ENCODE data around the gene MKNK1.
A peak's percentile ranks its signal among the peaks of the same experiment; 100 is the strongest.

Gene MKNK1

DNA sequence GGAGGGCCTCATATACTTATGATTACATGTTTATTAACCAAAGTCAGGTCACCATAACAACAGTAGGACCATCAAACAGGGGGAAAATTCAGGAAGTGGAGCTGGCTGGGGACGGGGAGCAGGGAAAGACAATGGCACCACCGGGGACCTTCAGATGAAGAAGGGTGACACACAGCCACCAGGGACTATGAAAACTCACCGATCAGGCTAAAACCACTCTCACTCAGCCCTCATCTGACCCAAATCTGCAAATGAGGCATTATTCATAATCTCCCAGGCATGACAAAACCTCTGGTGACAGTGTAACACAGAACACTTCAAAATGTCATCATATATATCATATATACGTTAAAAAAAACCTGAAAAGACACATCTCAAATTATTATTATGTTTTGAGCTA, 11.2 kb downstream of the MKNK1 start:
- Mint-ChIP-seq H3K4me3 (no peak overlapping the region), H3K9me3 (no peaks in the 10 kb centered on the region), H3K36me3 (peaks cover 74% of the 10 kb centered on the region), H3K27ac (peak overlapping the region; percentile 87), H3K4me1 (peaks cover 68% of the 10 kb centered on the region)
- ATAC-seq, result peak; percentile 92
- no peak for DNase-seq (ENCODE audit: low spot score in 2 of 2)

DNA sequence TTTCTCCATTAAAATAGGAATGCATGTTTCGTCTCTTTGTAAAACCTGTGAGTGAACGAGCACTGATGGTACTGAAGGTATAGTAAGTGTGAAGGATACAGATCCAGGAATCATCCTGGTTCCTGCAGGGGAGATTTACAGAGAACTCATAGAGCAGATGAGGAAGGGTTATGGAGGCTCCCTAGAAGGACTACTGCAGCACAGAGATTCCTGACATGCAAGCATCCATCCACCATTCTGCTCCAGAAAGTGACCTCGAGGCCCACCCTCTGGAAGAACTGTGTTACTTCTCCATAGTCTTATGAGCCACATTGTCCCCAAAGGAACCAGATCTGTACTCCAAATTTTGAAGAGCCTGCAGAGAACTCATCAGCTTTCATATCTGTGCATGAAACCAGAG, 14.5 kb downstream of the MKNK1 start:
- H3K36me3 Mint-ChIP-seq, result peaks cover 100% of the 10 kb centered on the region
- no peak for DNase-seq (ENCODE audit: low spot score in 2 of 2)
- no peak for ATAC-seq
- no peak overlapping the region for H3K4me3 Mint-ChIP-seq
- no peaks in the 10 kb centered on the region for H3K9me3 Mint-ChIP-seq
- peak overlapping the region; percentile 45 for H3K27ac Mint-ChIP-seq
- peaks cover 40% of the 10 kb centered on the region for H3K4me1 Mint-ChIP-seq

DNA sequence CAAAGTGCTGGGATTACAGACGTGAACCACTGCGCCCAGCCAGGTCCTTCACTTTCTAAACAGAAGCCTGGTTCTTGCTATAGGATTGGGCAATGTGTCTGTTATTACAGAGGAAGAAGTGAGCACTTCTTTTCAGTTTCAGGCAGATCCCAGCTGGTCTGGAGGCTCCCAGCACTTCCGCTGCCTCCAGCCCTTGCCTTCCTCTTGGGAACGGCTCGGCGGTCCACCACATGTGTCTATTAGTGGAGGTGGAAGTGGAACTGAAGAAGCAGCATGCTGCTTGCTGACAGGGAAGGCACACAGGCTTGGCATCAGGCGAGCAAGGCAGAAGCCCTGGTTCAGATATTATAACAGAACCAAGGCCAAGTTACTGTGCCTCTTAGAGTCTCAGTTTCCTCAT, 17.0 kb downstream of the MKNK1 start:
- peaks cover 41% of the 10 kb centered on the region for H3K4me1 Mint-ChIP-seq
- ATAC-seq (no peak), DNase-seq (ENCODE audit: low spot score in 2 of 2) (no peak)
- no peaks in the 10 kb centered on the region for H3K9me3 Mint-ChIP-seq
- H3K36me3 Mint-ChIP-seq, result peaks cover 99% of the 10 kb centered on the region
- H3K27ac Mint-ChIP-seq, result no peak overlapping the region
- no peak overlapping the region for H3K4me3 Mint-ChIP-seq

DNA sequence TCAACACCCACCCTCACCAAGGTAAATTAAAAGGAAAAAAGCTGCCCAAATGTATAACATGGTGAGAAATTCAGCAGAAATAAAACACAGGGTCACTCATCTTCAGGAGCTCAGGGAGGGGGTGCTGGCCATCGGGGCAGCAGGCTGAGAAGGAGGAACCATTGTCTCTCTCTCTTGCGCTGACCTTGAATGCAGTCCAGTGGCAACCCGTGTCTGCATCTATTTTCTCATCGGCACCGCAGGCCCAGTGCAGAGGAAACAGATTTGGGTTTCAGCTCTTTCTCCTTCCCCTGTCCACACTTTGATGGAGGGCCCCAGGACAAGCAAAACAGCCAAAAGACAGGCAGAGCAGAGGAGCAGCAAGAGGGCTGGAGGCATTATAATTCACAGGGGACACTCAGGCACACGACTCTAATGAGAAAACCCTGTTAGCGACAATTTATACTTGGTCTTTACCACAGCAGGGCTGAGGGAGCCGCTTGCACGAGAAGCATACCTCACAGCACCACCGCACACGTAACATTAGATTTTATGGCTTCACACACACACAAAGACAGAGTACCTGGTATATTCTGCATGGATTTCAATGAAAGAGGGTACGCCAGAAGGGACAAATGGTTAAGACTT, 18.6 kb downstream of the MKNK1 start:
- peak overlapping the region; percentile 18 for H3K27ac Mint-ChIP-seq
- peaks cover 49% of the 10 kb centered on the region for H3K4me1 Mint-ChIP-seq
- ATAC-seq (no peak), DNase-seq (ENCODE audit: low spot score in 2 of 2) (no peak)
- H3K9me3 Mint-ChIP-seq, result no peaks in the 10 kb centered on the region
- peaks cover 99% of the 10 kb centered on the region for H3K36me3 Mint-ChIP-seq
- no peak overlapping the region for H3K4me3 Mint-ChIP-seq

DNA sequence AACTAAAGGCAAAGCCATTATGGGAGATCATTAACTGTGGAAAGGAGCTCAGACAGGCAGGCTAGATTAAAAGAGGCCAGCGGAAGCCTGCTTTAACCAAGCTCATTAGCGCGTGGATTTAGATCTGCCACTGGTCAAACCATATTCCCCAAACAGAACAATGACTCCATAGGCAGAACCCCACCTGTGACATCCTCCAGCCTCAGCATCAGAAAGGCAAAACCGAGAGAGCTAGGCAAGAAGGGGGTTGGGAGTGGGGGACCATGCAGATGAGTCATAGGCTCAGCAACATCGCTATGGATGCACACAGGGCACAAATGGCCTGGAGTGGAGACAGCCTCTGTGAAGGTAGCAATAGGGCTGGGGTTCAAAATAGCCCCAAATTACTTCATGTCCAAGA, 20.6 kb downstream of the MKNK1 start:
- H3K27ac Mint-ChIP-seq, result peak overlapping the region; percentile 88
- ATAC-seq (no peak), DNase-seq (ENCODE audit: low spot score in 2 of 2) (no peak)
- H3K36me3 Mint-ChIP-seq, result peaks cover 97% of the 10 kb centered on the region
- H3K4me3 Mint-ChIP-seq, result no peak overlapping the region
- H3K9me3 Mint-ChIP-seq, result no peaks in the 10 kb centered on the region
- H3K4me1 Mint-ChIP-seq, result peaks cover 36% of the 10 kb centered on the region

DNA sequence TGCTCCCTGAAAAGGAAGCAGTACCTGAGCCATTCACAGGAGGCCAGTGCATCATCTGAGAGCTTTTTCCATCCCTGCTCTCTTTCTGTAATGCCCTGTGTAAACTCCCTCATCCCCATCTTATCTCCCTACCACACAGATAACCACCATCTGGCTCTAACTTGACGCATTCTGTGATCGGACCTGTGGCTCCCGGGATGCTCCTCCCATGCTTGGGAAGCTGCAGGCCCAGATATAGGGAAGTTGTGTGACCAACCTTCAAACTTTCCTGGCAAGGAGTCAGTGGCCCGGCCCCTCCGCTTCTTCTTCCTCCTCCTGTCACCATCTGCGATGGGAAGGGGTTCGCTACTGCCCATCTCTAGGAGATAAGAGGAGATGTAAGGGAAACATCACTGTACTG, 21.1 kb downstream of the MKNK1 start:
- peak overlapping the region; percentile 4 for H3K4me3 Mint-ChIP-seq
- no peak for DNase-seq (ENCODE audit: low spot score in 2 of 2)
- H3K27ac Mint-ChIP-seq, result peak overlapping the region; percentile 88
- peaks cover 97% of the 10 kb centered on the region for H3K36me3 Mint-ChIP-seq
- no peaks in the 10 kb centered on the region for H3K9me3 Mint-ChIP-seq
- no peak for ATAC-seq
- peaks cover 38% of the 10 kb centered on the region for H3K4me1 Mint-ChIP-seq

DNA sequence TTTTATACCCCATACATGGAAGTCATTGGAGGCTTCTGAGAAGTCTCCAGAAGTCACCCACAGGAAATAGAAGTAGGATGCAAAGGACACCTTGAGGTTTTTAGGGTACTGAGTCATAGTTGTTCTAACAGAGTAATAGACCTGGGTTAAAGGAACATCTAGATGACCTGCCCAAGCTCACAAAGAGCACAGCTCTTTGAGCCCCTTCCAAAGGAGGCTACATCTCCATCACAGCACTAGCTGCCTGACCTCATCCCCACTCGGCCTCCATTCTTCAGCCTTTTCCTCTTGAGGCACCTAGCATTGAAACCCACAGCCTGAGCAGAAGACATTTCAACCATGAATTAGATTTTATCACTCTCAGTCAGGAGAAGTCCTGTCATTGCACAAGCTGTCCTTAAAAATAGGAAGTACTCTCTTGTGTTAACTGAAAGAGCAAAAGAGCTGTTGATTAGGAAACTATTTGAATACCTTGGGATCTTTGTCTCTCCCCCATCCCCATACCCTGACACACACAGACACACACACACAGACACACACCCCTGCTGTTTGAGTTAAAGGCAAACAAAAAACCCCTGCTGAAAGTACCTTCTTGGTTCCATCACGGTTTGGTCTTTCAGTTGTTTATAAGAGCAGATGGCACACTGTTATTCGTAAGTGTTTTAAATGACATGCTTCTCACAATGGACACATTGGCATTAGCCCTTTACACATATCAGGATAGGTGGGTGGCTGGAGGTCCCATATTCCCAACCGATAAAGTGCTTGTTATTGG, 22.2 kb downstream of the MKNK1 start:
- peak overlapping the region; percentile 62 for H3K4me3 Mint-ChIP-seq
- H3K36me3 Mint-ChIP-seq, result peaks cover 93% of the 10 kb centered on the region
- peak; percentile 96 for ATAC-seq
- peaks cover 44% of the 10 kb centered on the region for H3K4me1 Mint-ChIP-seq
- DNase-seq (ENCODE audit: low spot score in 2 of 2), result peak in 1 of 2 donors; percentile 72
- peak overlapping the region; percentile 88 for H3K27ac Mint-ChIP-seq
- H3K9me3 Mint-ChIP-seq, result no peaks in the 10 kb centered on the region

DNA sequence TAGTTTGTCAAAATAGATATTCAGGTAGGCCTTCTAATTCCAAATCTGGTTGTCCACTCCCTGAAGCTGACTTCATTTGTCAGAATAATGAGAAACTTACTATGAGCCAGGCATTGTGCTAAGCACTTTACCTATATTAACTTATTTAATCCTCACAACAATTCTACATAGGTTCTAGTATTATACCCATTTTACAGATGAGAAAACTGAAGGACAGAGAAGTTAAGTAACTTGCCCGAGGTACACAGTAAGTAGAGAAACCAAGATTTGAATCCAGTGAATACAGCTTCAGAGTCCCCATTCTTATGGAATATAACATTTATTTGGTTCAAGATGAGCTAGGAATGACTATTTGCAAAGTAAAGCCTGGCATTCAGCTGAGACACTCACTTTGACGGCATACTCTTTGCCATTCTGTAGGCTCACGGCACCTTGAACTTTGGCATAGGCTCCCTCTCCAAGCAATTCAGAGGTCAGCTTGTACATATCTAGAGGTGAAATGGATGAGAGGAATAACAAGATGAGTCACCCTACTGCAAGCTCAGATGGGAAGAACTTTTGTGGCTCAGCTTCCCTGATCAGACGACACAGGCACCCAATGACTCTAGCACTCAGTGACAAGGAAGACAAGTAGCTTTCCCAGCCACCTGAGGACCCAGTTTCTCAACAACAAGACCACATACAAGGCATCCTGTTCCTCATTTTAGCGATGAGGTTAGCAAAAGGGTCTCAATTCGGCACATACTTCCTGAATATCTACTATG, 23.7 kb downstream of the MKNK1 start:
- DNase-seq (ENCODE audit: low spot score in 2 of 2) (no peak), ATAC-seq (no peak)
- Mint-ChIP-seq H3K4me1 (peaks cover 44% of the 10 kb centered on the region), H3K4me3 (peak overlapping the region; percentile 62), H3K27ac (peak overlapping the region; percentile 88), H3K36me3 (peaks cover 77% of the 10 kb centered on the region), H3K9me3 (no peaks in the 10 kb centered on the region)

DNA sequence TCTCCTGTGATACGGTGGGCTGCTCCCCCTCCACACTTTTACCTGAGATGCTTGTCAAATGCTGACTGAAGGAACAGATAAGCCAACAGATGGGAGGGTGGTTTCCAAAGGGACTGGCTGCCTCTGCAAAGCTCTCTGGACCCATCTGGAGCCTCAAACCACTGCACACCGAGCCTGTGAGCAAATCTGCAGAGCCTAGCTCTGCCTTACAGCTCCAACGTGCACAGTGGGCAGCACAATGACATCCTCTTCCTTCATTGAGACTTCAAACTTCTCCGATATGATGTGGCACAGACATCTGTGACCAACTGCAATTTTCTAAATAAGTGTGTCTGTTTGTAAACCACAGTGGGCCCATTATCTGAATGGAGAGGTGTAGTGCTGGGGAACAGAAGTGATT, 26.4 kb downstream of the MKNK1 start:
- DNase-seq (ENCODE audit: low spot score in 2 of 2) (peak in 1 of 2 donors; percentile 55), ATAC-seq (peak; percentile 53)
- peak overlapping the region; percentile 73 for H3K27ac Mint-ChIP-seq

DNA sequence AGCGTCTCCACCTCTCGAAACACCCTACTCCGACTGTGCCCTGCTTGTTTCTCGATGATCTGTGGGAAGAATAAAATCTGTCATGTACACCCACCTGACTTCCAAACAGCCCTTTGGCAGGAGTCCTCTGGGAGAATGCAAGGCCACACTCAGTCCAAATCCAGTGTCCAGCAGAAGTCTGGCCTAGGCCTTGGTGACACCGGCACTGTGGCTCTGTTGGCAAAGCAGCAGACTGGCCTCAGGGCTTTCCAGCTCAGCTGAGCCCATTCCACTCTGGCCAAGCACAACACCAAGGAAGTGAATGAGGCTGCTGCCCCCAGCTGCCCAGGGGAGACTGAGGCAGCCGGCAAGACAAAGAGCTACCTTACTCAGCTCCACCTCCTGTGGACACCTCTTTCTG, 27.5 kb downstream of the MKNK1 start:
- H3K27ac Mint-ChIP-seq, result peak overlapping the region; percentile 34
- H3K9me3 Mint-ChIP-seq, result no peaks in the 10 kb centered on the region
- H3K4me1 Mint-ChIP-seq, result peaks cover 21% of the 10 kb centered on the region
- H3K36me3 Mint-ChIP-seq, result peaks cover 55% of the 10 kb centered on the region
- ATAC-seq (no peak), DNase-seq (ENCODE audit: low spot score in 2 of 2) (no peak)
- no peak overlapping the region for H3K4me3 Mint-ChIP-seq

More for the DNA sequence above, 26.4 kb downstream of the MKNK1 start:
- peaks cover 66% of the 10 kb centered on the region for H3K36me3 Mint-ChIP-seq
- H3K9me3 Mint-ChIP-seq, result no peaks in the 10 kb centered on the region
- H3K4me3 Mint-ChIP-seq, result no peak overlapping the region
- H3K4me1 Mint-ChIP-seq, result peaks cover 32% of the 10 kb centered on the region

DNA sequence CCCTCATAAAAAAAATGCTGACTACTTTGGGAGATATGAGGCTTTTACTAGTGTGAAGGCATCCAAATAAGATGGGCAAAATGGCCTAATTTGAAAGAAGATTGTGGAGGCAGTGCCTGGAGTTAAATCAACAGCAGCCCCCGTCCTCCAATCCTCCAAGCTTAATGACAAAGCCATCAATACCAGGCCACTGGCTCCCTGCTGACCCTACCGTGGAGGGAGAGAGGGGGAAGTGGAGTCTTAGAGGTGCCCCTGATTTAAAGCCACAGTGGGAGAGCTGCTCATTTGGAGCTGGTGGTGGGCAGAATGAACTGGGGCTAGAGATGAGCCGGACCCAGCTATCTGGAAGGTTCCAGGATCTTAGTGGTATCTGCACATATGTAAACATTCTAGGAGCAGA, 28.3 kb downstream of the MKNK1 start:
- peak overlapping the region; percentile 34 for H3K27ac Mint-ChIP-seq
- H3K36me3 Mint-ChIP-seq, result peaks cover 53% of the 10 kb centered on the region

DNA sequence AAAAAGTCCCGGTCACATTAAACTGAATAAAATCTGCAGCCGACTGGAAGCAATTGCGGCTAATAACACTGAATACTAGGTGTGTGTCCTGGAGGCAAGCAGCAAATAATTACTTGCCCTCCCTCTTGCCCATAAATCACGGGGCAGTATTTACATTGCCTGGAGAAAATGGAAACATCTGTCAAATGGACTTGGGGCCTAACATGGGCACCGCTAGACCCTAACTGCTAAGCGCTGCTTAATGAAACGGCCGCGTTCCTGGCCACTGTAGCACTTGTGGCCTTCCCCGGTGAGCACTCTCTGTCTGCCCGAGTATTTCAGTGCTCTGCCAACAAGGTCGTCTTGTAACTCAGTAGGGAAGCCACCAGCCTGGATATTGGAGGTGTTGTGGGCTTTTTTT, 28.8 kb downstream of the MKNK1 start:
- peaks cover 9% of the 10 kb centered on the region for H3K4me1 Mint-ChIP-seq
- DNase-seq (ENCODE audit: low spot score in 2 of 2) (no peak), ATAC-seq (no peak)
- no peak overlapping the region for H3K4me3 Mint-ChIP-seq
- no peak overlapping the region for H3K27ac Mint-ChIP-seq
- H3K9me3 Mint-ChIP-seq, result no peaks in the 10 kb centered on the region
- peaks cover 49% of the 10 kb centered on the region for H3K36me3 Mint-ChIP-seq

More for the DNA sequence above, 28.3 kb downstream of the MKNK1 start:
- no peak overlapping the region for H3K4me3 Mint-ChIP-seq
- H3K9me3 Mint-ChIP-seq, result no peaks in the 10 kb centered on the region
- ATAC-seq (no peak), DNase-seq (ENCODE audit: low spot score in 2 of 2) (no peak)
- peaks cover 14% of the 10 kb centered on the region for H3K4me1 Mint-ChIP-seq

DNA sequence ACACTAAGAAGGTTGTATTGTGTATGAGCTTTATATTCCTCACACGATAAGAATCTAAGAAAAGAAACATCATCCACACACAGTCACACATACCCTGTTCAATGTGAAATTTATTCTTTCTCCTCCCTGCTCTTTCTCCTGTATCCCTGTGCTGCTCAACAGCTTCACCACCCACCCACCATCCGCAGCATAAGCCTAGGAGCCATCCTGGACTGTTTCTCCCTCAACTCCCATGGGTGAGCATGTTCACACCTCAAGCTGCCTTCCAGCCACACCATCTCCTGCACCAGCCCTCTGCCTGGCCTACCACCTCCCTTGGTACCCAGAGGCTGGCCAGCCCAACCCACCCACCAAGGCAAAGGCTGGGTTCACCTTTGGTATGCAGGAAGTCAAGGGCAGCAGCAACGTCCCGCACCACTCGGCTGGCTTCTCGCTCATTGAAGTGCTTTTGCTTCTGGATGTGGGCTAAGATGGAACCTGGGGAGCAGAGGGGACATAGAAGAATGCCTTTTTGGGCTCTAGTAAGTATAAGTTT, 32.3 kb downstream of the MKNK1 start:
- no peak for DNase-seq (ENCODE audit: low spot score in 2 of 2)
- peaks cover 52% of the 10 kb centered on the region for H3K36me3 Mint-ChIP-seq
- H3K4me3 Mint-ChIP-seq, result no peak overlapping the region
- H3K4me1 Mint-ChIP-seq, result no peaks in the 10 kb centered on the region
- H3K9me3 Mint-ChIP-seq, result no peaks in the 10 kb centered on the region
- no peak for ATAC-seq
- H3K27ac Mint-ChIP-seq, result no peak overlapping the region

DNA sequence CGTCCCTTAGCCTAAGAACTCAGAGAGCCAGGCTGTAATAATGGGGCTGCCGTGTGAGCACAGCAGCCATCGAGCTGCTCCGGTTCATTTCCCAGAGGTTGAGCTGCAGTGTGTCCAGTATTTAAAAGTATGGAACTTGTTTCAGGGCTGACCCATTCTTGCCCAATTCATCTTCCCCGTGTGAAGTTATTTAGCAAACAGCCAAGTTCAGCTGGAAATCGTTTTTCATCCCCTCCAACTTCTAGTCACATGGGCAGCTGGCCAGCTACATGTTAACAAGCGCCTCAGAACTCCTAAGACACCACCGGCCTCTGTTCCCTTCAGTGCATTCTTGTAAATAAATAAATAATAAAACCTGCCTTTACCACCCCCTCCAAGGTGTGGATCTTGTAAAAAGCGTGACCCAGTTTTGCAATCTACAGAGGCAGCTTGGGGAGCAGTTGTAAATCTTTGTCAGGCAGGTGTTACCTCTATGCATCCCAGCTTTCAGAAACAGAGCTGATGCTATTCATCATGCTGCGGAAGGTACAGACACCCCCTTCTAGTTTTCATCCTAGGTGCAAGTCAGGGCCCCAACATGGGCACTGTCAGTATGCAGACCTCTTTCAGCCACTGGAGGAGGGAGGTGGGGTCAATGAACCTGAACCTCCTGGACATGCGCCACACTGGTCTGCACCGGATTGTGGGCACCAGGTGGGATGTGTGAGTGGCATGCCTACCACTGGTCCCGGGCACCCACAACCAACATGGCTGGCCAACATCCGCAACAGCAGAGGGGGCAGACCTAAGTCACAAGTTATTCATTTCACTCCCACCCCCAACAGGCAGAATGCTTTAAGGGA, 34.0 kb downstream of the MKNK1 start:
- Mint-ChIP-seq H3K4me3 (no peak overlapping the region), H3K9me3 (no peaks in the 10 kb centered on the region), H3K27ac (no peak overlapping the region), H3K36me3 (peaks cover 69% of the 10 kb centered on the region), H3K4me1 (no peaks in the 10 kb centered on the region)
- ATAC-seq (no peak), DNase-seq (ENCODE audit: low spot score in 2 of 2) (no peak)

DNA sequence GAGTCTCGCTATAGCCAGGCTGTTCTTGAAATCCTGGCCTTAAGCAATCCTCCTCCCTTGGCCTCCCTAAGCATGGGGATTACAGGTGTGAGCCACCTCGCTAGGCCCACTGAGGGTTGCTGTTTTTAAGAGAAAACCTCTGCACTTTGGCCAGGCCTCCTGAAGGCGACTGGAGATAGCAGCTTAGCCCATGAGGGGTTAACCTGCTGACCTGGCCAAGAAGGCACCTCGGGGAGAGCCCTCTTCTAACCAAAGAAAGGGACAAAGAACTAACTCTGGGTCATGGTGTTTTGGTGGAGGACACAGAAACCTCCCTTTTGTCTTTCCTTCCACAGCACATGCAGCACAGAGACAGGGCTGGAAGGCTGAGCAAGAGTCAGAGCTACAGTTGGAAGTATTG, 35.0 kb downstream of the MKNK1 start:
- ATAC-seq (no peak), DNase-seq (ENCODE audit: low spot score in 2 of 2) (no peak)
- H3K36me3 Mint-ChIP-seq, result peaks cover 73% of the 10 kb centered on the region
- H3K4me1 Mint-ChIP-seq, result no peaks in the 10 kb centered on the region
- no peak overlapping the region for H3K27ac Mint-ChIP-seq
- H3K9me3 Mint-ChIP-seq, result no peaks in the 10 kb centered on the region
- H3K4me3 Mint-ChIP-seq, result no peak overlapping the region

Measured in stimulated activated effector memory CD8-positive, alpha-beta T cell treated with anti-CD3 and anti-CD28 coated beads, Interleukin-12 subunit alpha, Interleukin-12 subunit beta, amount 100 ng/mL, for 72 hours (primary cell).